HepG2 (cell line): ENCODE data around the gene RAD21L1. TPM values are rescaled to one million over a fixed set of nuclear protein-coding genes. Genes with fewer than 3 reads are reported as not detected.

Experiments used
- ATAC-seq: fragments of 200-7000 bp; cut with Tn5 transposase; 3 replicates; pipeline ENCODE4 v1.9.1; 2020; ENCODE audit warnings: mild to moderate bottlenecking, moderate library complexity
- BruUV-seq: library from RNA; stranded (reverse); fragments of 400-500 nt; replicated peaks from 2 replicates; lab custom pipeline; 2021; lab: Mats Ljungman, UMichigan
- CTCF ChIA-PET: fragments of 300-600 bp; formaldehyde crosslinking; extraction: SDS; loops from one replicate; lab custom pipeline; 2021; ENCODE audit warnings: low total read pairs, inconsistent platforms, low intra/inter-chr PET ratio; lab: Yijun Ruan, JAX
- POLR2A ChIA-PET: fragments of 350-600 bp; sonication (Branson Sonifier 250); formaldehyde crosslinking; loops from one replicate; lab custom pipeline; 2020; ENCODE audit warnings: antibody characterized with exemption, inconsistent platforms; lab: Yijun Ruan, JAX
- DNase-seq: peaks from one replicate; pipeline ENCODE4 v3.0.0-alpha.2; 2015; ENCODE audit warnings: low spot score
- FAIRE-seq: peaks from 3 replicates; lab custom pipeline; 2011; peaks lifted over from hg19 to GRCh38; lab: Jason Lieb, UNC
- H2AFZ ChIP-seq: one replicate; pipeline ENCODE4 v1.6.1; 2011; ENCODE audit warnings: low read length, inconsistent platforms
- H3K27ac ChIP-seq: fragments of 300-600 bp; 3 replicates; pipeline ENCODE4 v1.8.0; 2011; ENCODE audit warnings: mixed run types, mild to moderate bottlenecking, mixed read lengths, low read length, inconsistent platforms; ENCODE audit not compliant: insufficient read depth; ENCODE audit errors: extremely low read length
- H3K27me3 ChIP-seq, 2 experiments: fragments of 200-600 bp in 1 of 2; 2 replicates in 1 of 2; 3 replicates in 1 of 2; pipeline versions ENCODE4 v1.6.0 to v1.8.0; 2011; ENCODE audit warnings: low read length in 2 of 2, mild to moderate bottlenecking in 2 of 2, moderate library complexity in 2 of 2, inconsistent platforms in 1 of 2; ENCODE audit not compliant: insufficient read depth in 2 of 2, control insufficient read depth in 1 of 2
- H3K36me3 ChIP-seq, 2 experiments: fragments of 200-600 bp in 1 of 2; replicated peaks in 1 of 2; 2 replicates in 1 of 2; 3 replicates in 1 of 2; pipeline versions ENCODE4 v1.5.1 to v1.8.0; 2011; ENCODE audit warnings: low read length in 2 of 2, inconsistent platforms in 1 of 2; ENCODE audit not compliant: insufficient read depth in 2 of 2, control insufficient read depth in 1 of 2
- H3K4me1 ChIP-seq: 2 replicates; pipeline ENCODE4 v1.5.1; 2012; ENCODE audit warnings: low read length, inconsistent platforms; ENCODE audit not compliant: insufficient read depth
- H3K4me2 ChIP-seq: 2 replicates; pipeline ENCODE4 v1.6.0; 2011; ENCODE audit warnings: low read depth, low read length, inconsistent platforms
- H3K4me3 ChIP-seq, 3 experiments: fragments of 200-600 bp in 1 of 3; sonication (generic), shearing (Covaris generic) in 1 of 3; replicated peaks in 1 of 3; 2 replicates each; pipeline ENCODE4 v1.5.1; 2011 to 2016; ENCODE audit warnings: low read length in 3 of 3, inconsistent platforms in 2 of 3, low read depth in 2 of 3, mild to moderate bottlenecking in 2 of 3, control low read depth in 1 of 3, mixed read lengths in 1 of 3; ENCODE audit not compliant: insufficient read depth in 1 of 3
- H3K79me2 ChIP-seq: one replicate; pipeline ENCODE4 v1.6.1; 2011; ENCODE audit warnings: low read length, inconsistent platforms; ENCODE audit not compliant: insufficient read depth
- H3K9ac ChIP-seq: 2 replicates; pipeline ENCODE4 v1.6.0; 2011; ENCODE audit warnings: mild to moderate bottlenecking, low read depth, low read length, inconsistent platforms; ENCODE audit not compliant: insufficient read depth
- H3K9me3 ChIP-seq: 2 replicates; pipeline ENCODE4 v1.5.1; 2012; ENCODE audit warnings: mild to moderate bottlenecking, low read length
- H4K20me1 ChIP-seq: 2 replicates; pipeline ENCODE4 v1.6.0; 2011; ENCODE audit warnings: inconsistent platforms, mild to moderate bottlenecking, low read length, moderate library complexity; ENCODE audit not compliant: insufficient read depth
- FIP1L1 ChIP-seq: fragments of 200-400 bp; formaldehyde crosslinking; IDR thresholded peaks from 2 replicates; pipeline ENCODE4 v1.6.1; 2018; ENCODE audit warnings: low read depth, mild to moderate bottlenecking, low read length, moderate library complexity, borderline replicate concordance; ENCODE audit not compliant: insufficient read depth
- FOXO4 ChIP-seq: sonication (generic); formaldehyde crosslinking; conservative IDR thresholded peaks from 2 replicates; pipeline ENCODE4 v1.8.1; 2023; ENCODE audit warnings: missing genetic modification reagents
- NCOR1 ChIP-seq: fragments of 200-600 bp; sonication (generic); IDR thresholded peaks from 2 replicates; pipeline ENCODE4 v1.7.0; 2017; ENCODE audit warnings: antibody characterized with exemption, low read length, borderline replicate concordance
- NRL ChIP-seq: sonication (generic); formaldehyde crosslinking; IDR thresholded peaks from 2 replicates; pipeline ENCODE4 v1.5.0; 2020; ENCODE audit warnings: missing genetic modification reagents, mild to moderate bottlenecking, moderate library complexity, borderline replicate concordance
- ZNF121 ChIP-seq: sonication (generic); formaldehyde crosslinking; IDR thresholded peaks from 2 replicates; pipeline ENCODE4 v1.5.0; 2020; ENCODE audit warnings: mild to moderate bottlenecking, missing genetic modification reagents
- WGBS: methylation state at CpG from one replicate; pipeline ENCODE4 v1.1.6; 2017; ENCODE audit warnings: low lambda C conversion rate; 5-methylcytosine and 5-hydroxymethylcytosine counted together
- in situ Hi-C: cut with HindIII; loops from 2 replicates; pipeline ENCODE4 v1.10.0; 2017; ENCODE audit warnings: low pct_unique_long_range_greater_than_20kb; ENCODE audit not compliant: extremely low pct_ligation_motif_present
- intact Hi-C: fragments of 100-400 bp; cut with micrococcal nuclease; formaldehyde crosslinking; loops from one replicate; pipeline ENCODE4 v1.10.0; 2022; ENCODE audit not compliant: unreplicated experiment
- polyA plus RNA-seq, 8 experiments: library from polyadenylated mRNA; depleted of rRNA in 3 of 8; stranded (reverse) in 7 of 8; unstranded in 1 of 8; fragments of >200 nt; fragmentation: Illumina TruSeq in 4 of 8; extraction: Trizol in 4 of 8; gene quantifications; 2 replicates each; pipeline versions ENCODE4 v1.2.1 to v1.2.3, GENCODE V29; 2011 to 2016; ENCODE audit warnings: low read depth in 4 of 8, missing spikeins in 1 of 8, mixed read lengths in 1 of 8; ENCODE audit not compliant: insufficient read depth in 1 of 8
- total RNA-seq, 5 experiments: library from RNA; depleted of rRNA; stranded (reverse); fragments of >200 nt; fragmentation: Illumina TruSeq; extraction: Trizol; gene quantifications; 2 replicates each; pipeline ENCODE4 v1.2.3, GENCODE V29; 2016; ENCODE audit warnings: low read depth in 1 of 5

The RAD21L1 gene
- total and polyA plus RNA-seq, 2 of the 13 experiments (the other 11 are each of a cell fraction or from before 2014, with no cell fraction given) = not detected

- intact Hi-C loops (no loop called here), in situ Hi-C loops (no loop called here)
- H3K79me2 ChIP-seq = no peaks in the 10 kb centered on the region
- CTCF ChIA-PET = no interaction called here
- FAIRE-seq (no peak), DNase-seq (no peak), ATAC-seq (no peak)
- peaks cover 1 to 31% of the 10 kb centered on the region in 2 experiments; a peak in 3 of 5 replicates for H3K27me3 ChIP-seq
- no TSS peak for BruUV-seq
- WGBS = 40% methylated on average over 2 of the region's 2 CpGs
- no peak overlapping the region for H3K9ac ChIP-seq
- H3K27ac ChIP-seq = no peak overlapping the region
- no peak overlapping the region for H3K4me3 ChIP-seq
- TF ChIP-seq FOXO4 (CRISPR knock-in tag) (0 out of 2 replicates have a peak, but pooled peaks have one; percentile 44), FIP1L1 (no peak), NRL (CRISPR knock-in tag) (0 out of 2 replicates have a peak, but pooled peaks have one; percentile 28)
- TF ChIP-seq, all 625 proteins: peak for 2
- H2AFZ ChIP-seq = no peak overlapping the region
- POLR2A ChIA-PET = no interaction called here
- H3K9me3 ChIP-seq = no peaks in the 10 kb centered on the region
- H3K36me3 ChIP-seq = no peaks in the 10 kb centered on the region
- no peaks in the 10 kb centered on the region for H4K20me1 ChIP-seq
- H3K4me2 ChIP-seq = no peak overlapping the region
- no peaks in the 10 kb centered on the region for H3K4me1 ChIP-seq
These were observed 21.3 kb upstream of the RAD21L1 start for GRCh38 chr20:1204576-1204975.

- in situ Hi-C loops (no loop called here), intact Hi-C loops (no loop called here)
- 0 out of 2 replicates have a peak, but pooled peaks have one; percentile 28 for TF ChIP-seq ZNF121 (CRISPR knock-in tag)
- TF ChIP-seq NCOR1 = no peak
- H3K36me3 ChIP-seq = no peaks in the 10 kb centered on the region
- no peak overlapping the region for H2AFZ ChIP-seq
- DNase-seq (no peak), ATAC-seq (no peak), FAIRE-seq (no peak)
- no peaks in the 10 kb centered on the region for H3K9me3 ChIP-seq
- no peak overlapping the region for H3K9ac ChIP-seq
- peaks cover 1 to 36% of the 10 kb centered on the region in 2 experiments; a peak in 3 of 5 replicates for H3K27me3 ChIP-seq
- no peak overlapping the region for H3K27ac ChIP-seq
- BruUV-seq = no TSS peak
- no peaks in the 10 kb centered on the region for H4K20me1 ChIP-seq
- no peak overlapping the region for H3K4me3 ChIP-seq
- ChIA-PET POLR2A (no interaction called here), CTCF (no interaction called here)
- no peaks in the 10 kb centered on the region for H3K4me1 ChIP-seq
- 43% methylated on average over 8 of the region's 8 CpGs for WGBS
- H3K4me2 ChIP-seq = no peak overlapping the region
- H3K79me2 ChIP-seq = no peaks in the 10 kb centered on the region
These were observed 20.0 kb upstream of the RAD21L1 start for GRCh38 chr20:1205802-1206201.
